ENCODE data around the gene TEAD2. TPM values are rescaled to one million over a fixed set of nuclear protein-coding genes. Genes with fewer than 3 reads are reported as not detected.

Gene TEAD2
- total RNA-seq, 1 experiment from 2014 or later, result 20.3 TPM

Other genes with a start within 250 kb of the TEAD2 start
- 9.7 and 17.1 TPM in 2 replicates for gene LIN7B, start 248.0 kb downstream of the TEAD2 start, total RNA-seq (2014; rRNA removed; shearing (Covaris generic))
- 0.44 and 1.6 TPM in 2 replicates for gene C19orf73, start 243.3 kb downstream of the TEAD2 start, total RNA-seq (2014; rRNA removed; shearing (Covaris generic))
- 2.4 and 4.8 TPM in 2 replicates for gene PPFIA3, start 242.9 kb downstream of the TEAD2 start, total RNA-seq (2014; rRNA removed; shearing (Covaris generic))
- not detected in 2 replicates for gene HRC, start 207.0 kb downstream of the TEAD2 start, total RNA-seq (2014; rRNA removed; shearing (Covaris generic))
- 1.2 and 2.6 TPM in 2 replicates for gene TRPM4, start 204.6 kb downstream of the TEAD2 start, total RNA-seq (2014; rRNA removed; shearing (Covaris generic))
- gene SLC6A16, start 37.2 kb downstream of the TEAD2 start, total RNA-seq (2014; rRNA removed; shearing (Covaris generic)), result 0.05 TPM in 2 replicates
- not detected in 2 replicates for gene CD37, start 27.0 kb downstream of the TEAD2 start, total RNA-seq (2014; rRNA removed; shearing (Covaris generic))
- gene DKKL1, start 1.5 kb upstream of the TEAD2 start, total RNA-seq (2014; rRNA removed; shearing (Covaris generic)), result not detected in 2 replicates
- gene KASH5, start 25.8 kb upstream of the TEAD2 start, total RNA-seq (2014; rRNA removed; shearing (Covaris generic)), result not detected in 2 replicates
- gene PTH2, start 61.0 kb upstream of the TEAD2 start, total RNA-seq (2014; rRNA removed; shearing (Covaris generic)), result not detected in 2 replicates
- not detected in 2 replicates for gene GFY, start 63.0 kb upstream of the TEAD2 start, total RNA-seq (2014; rRNA removed; shearing (Covaris generic))
- 0.57 TPM in 1 of 2 replicates, not detected in the other for gene SLC17A7, start 79.1 kb upstream of the TEAD2 start, total RNA-seq (2014; rRNA removed; shearing (Covaris generic))
- 92.9 and 115 TPM in 2 replicates for gene PIH1D1, start 89.4 kb upstream of the TEAD2 start, total RNA-seq (2014; rRNA removed; shearing (Covaris generic))
- gene ALDH16A1, start 90.8 kb upstream of the TEAD2 start, total RNA-seq (2014; rRNA removed; shearing (Covaris generic)), result 12.9 and 27.9 TPM in 2 replicates
- gene FLT3LG, start 111.8 kb upstream of the TEAD2 start, total RNA-seq (2014; rRNA removed; shearing (Covaris generic)), result 5.2 and 17.6 TPM in 2 replicates
- gene RPL13A, start 125.2 kb upstream of the TEAD2 start, total RNA-seq (2014; rRNA removed; shearing (Covaris generic)), result 1,082 and 1,258 TPM in 2 replicates
- 2,832 and 3,734 TPM in 2 replicates for gene RPS11, start 134.0 kb upstream of the TEAD2 start, total RNA-seq (2014; rRNA removed; shearing (Covaris generic))
- gene FCGRT, start 150.2 kb upstream of the TEAD2 start, total RNA-seq (2014; rRNA removed; shearing (Covaris generic)), result 40.3 and 44.5 TPM in 2 replicates
- 36.5 and 52.5 TPM in 2 replicates for gene RCN3, start 165.6 kb upstream of the TEAD2 start, total RNA-seq (2014; rRNA removed; shearing (Covaris generic))
- gene NOSIP, start 218.1 kb upstream of the TEAD2 start, total RNA-seq (2014; rRNA removed; shearing (Covaris generic)), result 122 and 129 TPM in 2 replicates
- gene PRRG2, start 218.9 kb upstream of the TEAD2 start, total RNA-seq (2014; rRNA removed; shearing (Covaris generic)), result 0.17 TPM in 1 of 2 replicates, not detected in the other
- 1.3 and 4.5 TPM in 2 replicates for gene PRR12, start 228.8 kb upstream of the TEAD2 start, total RNA-seq (2014; rRNA removed; shearing (Covaris generic))

All from M059J (cell line).